GM23338 (cell line): ENCODE measurements around the gene LDB3. TPM values are rescaled to one million over a fixed set of nuclear protein-coding genes. Genes with fewer than 3 reads are reported as not detected.

ENCODE experiments used
- ATAC-seq: fragments of 200-7000 bp; cut with Tn5 transposase; 3 replicates; pipeline ENCODE4 v1.9.1; 2020
- DNase-seq: peaks from one replicate; pipeline ENCODE4 v3.0.0-alpha.2; 2015; ENCODE audit warnings: low spot score
- H2AFZ ChIP-seq: fragments of 200-600 bp; sonication (generic); 2 replicates; pipeline ENCODE4 v1.8.0; 2016; ENCODE audit warnings: antibody characterized with exemption, mild to moderate bottlenecking, moderate library complexity
- H3F3A ChIP-seq: fragments of 200-600 bp; sonication (generic); replicated peaks from 2 replicates; pipeline ENCODE4 v1.8.0; 2017; ENCODE audit warnings: antibody characterized with exemption, mixed run types, low read depth
- H3K27ac ChIP-seq: fragments of 200-600 bp; sonication (generic); 2 replicates; pipeline ENCODE4 v1.6.1; 2016; ENCODE audit warnings: low read depth
- H3K27me3 ChIP-seq: fragments of 200-600 bp; sonication (generic); 2 replicates; pipeline ENCODE4 v1.8.0; 2016; ENCODE audit warnings: mild to moderate bottlenecking, mixed run types, moderate library complexity; ENCODE audit not compliant: insufficient read depth
- H3K36me3 ChIP-seq: fragments of 200-600 bp; sonication (generic); 2 replicates; pipeline ENCODE4 v1.8.0; 2016; ENCODE audit warnings: mild to moderate bottlenecking; ENCODE audit not compliant: insufficient read depth
- H3K4me1 ChIP-seq: fragments of 200-600 bp; sonication (generic); 2 replicates; pipeline ENCODE4 v1.8.0; 2016; ENCODE audit warnings: mild to moderate bottlenecking, moderate library complexity; ENCODE audit not compliant: insufficient read depth
- H3K4me2 ChIP-seq: fragments of 200-600 bp; sonication (generic); 2 replicates; pipeline ENCODE4 v1.7.1; 2017; ENCODE audit warnings: mixed run types
- H3K4me3 ChIP-seq: fragments of 200-600 bp; sonication (generic); 2 replicates; pipeline ENCODE4 v1.6.1; 2016; ENCODE audit warnings: mixed run types
- H3K79me2 ChIP-seq: fragments of 200-600 bp; sonication (generic); replicated peaks from 2 replicates; pipeline ENCODE4 v1.8.0; 2017; ENCODE audit warnings: mild to moderate bottlenecking; ENCODE audit not compliant: insufficient read depth
- H3K9me2 ChIP-seq: fragments of 200-600 bp; sonication (generic); 2 replicates; pipeline ENCODE4 v1.8.0; 2017; ENCODE audit not compliant: insufficient read depth
- H4K20me1 ChIP-seq: fragments of 200-600 bp; sonication (generic); replicated peaks from 2 replicates; pipeline ENCODE4 v1.8.0; 2017; ENCODE audit warnings: mild to moderate bottlenecking; ENCODE audit not compliant: insufficient read depth
- H3K27ac Mint-ChIP-seq: 2 replicates; pipeline ENCODE4 v1.8.0; 2020; ENCODE audit warnings: inconsistent platforms, mild to moderate bottlenecking, moderate library complexity, mixed read lengths
- H3K27me3 Mint-ChIP-seq: 3 replicates; pipeline ENCODE4 v1.8.0; 2022; ENCODE audit warnings: low read depth, mild to moderate bottlenecking, moderate library complexity, mixed read lengths, inconsistent platforms; ENCODE audit not compliant: insufficient read depth, poor library complexity
- H3K36me3 Mint-ChIP-seq: 3 replicates; pipeline ENCODE4 v1.8.0; 2021; ENCODE audit warnings: low read depth, mild to moderate bottlenecking, inconsistent platforms, moderate library complexity, mixed read lengths
- H3K4me1 Mint-ChIP-seq: 3 replicates; pipeline ENCODE4 v1.8.0; 2020; ENCODE audit warnings: mild to moderate bottlenecking, inconsistent platforms, mixed read lengths
- H3K4me3 Mint-ChIP-seq: 3 replicates; pipeline ENCODE4 v1.8.0; 2021; ENCODE audit warnings: moderate library complexity, mild to moderate bottlenecking, inconsistent platforms, mixed read lengths
- H3K9me3 Mint-ChIP-seq: 3 replicates; pipeline ENCODE4 v1.8.0; 2020; ENCODE audit warnings: moderate library complexity, mild to moderate bottlenecking, inconsistent platforms, mixed read lengths
- CREB1 ChIP-seq: fragments of 250-450 bp; sonication (Bioruptor Pico); IDR thresholded peaks from 2 replicates; pipeline ENCODE4 v1.5.0; 2020; ENCODE audit warnings: low read depth, mild to moderate bottlenecking, moderate library complexity
- EZH2 ChIP-seq: fragments of 200-600 bp; sonication (generic); IDR thresholded peaks from one replicate; pipeline ENCODE4 v1.8.0; 2017; ENCODE audit warnings: antibody characterized with exemption, mild to moderate bottlenecking, low read depth; ENCODE audit not compliant: unreplicated experiment
- EZH2phosphoT487 ChIP-seq: fragments of 200-600 bp; sonication (generic); IDR thresholded peaks from one replicate; pipeline ENCODE4 v1.8.1; 2018; ENCODE audit warnings: antibody characterized with exemption; ENCODE audit not compliant: unreplicated experiment
- JUNB ChIP-seq: IDR thresholded peaks from one replicate; pipeline ENCODE4 v1.6.1; 2016; ENCODE audit warnings: antibody characterized with exemption; ENCODE audit not compliant: unreplicated experiment
- NANOG ChIP-seq: IDR thresholded peaks from 2 replicates; pipeline ENCODE4 v1.6.1; 2016; ENCODE audit warnings: antibody characterized with exemption, borderline replicate concordance
- POLR2AphosphoS5 ChIP-seq: IDR thresholded peaks from 2 replicates; pipeline ENCODE4 v1.6.1; 2016; ENCODE audit warnings: antibody characterized with exemption, low read depth
- STAT1 ChIP-seq: IDR thresholded peaks from one replicate; pipeline ENCODE4 v1.6.1; 2016; ENCODE audit warnings: antibody characterized with exemption; ENCODE audit not compliant: unreplicated experiment
- ZNF114 ChIP-seq: fragments of 250-450 bp; sonication (Bioruptor Pico); IDR thresholded peaks from 2 replicates; pipeline ENCODE4 v1.5.0; 2020; ENCODE audit warnings: mild to moderate bottlenecking, moderate library complexity
- polyA plus RNA-seq: library from polyadenylated mRNA; unstranded; fragments of >200 nt; fragmentation: Nextera tagmentation; extraction: Ambion mirVana; gene quantifications from 2 replicates; pipeline ENCODE4 v1.2.1, GENCODE V29; 2016
- total RNA-seq: library from RNA; depleted of rRNA; stranded (reverse); fragments of >200 nt; shearing (Covaris generic); gene quantifications from 2 replicates; pipeline ENCODE4 v1.2.3, GENCODE V29; 2014
- TF ChIP-seq, protein P1 (sequence below), 2 experiments: fragments of 200-600 bp in 1 of 2; sonication (generic) in 1 of 2; conservative IDR thresholded peaks; 2 replicates each; pipeline versions ENCODE4 v1.5.1 to v1.6.1; 2016 to 2017; ENCODE audit warnings: antibody characterized with exemption in 2 of 2, low read depth in 2 of 2, mild to moderate bottlenecking in 2 of 2, moderate library complexity in 1 of 2
- TF ChIP-seq, protein P2 (sequence below): IDR thresholded peaks from one replicate; pipeline ENCODE4 v1.6.1; 2018; ENCODE audit warnings: antibody characterized with exemption; ENCODE audit not compliant: unreplicated experiment
- TF ChIP-seq, protein P3 (sequence below): IDR thresholded peaks from 2 replicates; pipeline ENCODE4 v1.6.1; 2016; ENCODE audit warnings: antibody characterized with exemption

Gene LDB3
- total and polyA plus RNA-seq, 2 experiments from 2014 or later, result 0.14 to 0.16 TPM

DNA sequence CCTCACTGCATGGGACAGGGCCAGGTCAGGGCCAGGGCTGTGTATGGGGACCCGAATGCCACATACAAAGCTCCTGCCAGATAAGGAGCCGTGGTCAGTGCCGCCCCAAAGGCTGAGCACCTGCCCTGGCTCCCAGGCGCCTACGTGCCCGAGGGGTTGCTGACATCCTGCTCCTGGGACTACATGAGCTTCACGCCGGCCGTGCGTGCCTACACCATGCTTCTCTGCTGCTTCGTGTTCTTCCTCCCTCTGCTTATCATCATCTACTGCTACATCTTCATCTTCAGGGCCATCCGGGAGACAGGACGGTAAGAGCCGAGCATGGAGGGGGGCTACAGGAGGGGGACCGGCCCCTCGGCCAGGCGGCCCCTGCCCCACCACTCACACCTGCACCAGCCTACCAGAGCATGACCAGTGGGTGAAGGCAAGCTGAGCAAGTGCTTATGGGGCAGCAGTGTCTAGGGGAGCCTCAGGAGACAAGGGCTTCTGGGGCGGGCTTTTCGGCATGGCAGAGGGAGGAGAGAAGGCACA is 9.1 kb upstream of the LDB3 start:
- no peaks in the 10 kb centered on the region for H3K36me3 ChIP-seq
- no peak overlapping the region for H3K27ac ChIP-seq
- H3K4me2 ChIP-seq, result no peak overlapping the region
- no peak overlapping the region for H3K4me3 ChIP-seq
- TF ChIP-seq ZNF114 (CRISPR knock-in tag) (no peak), CREB1 (CRISPR knock-in tag) (no peak), NANOG (no peak), POLR2AphosphoS5 (no peak), JUNB (no peak), STAT1 (no peak), EZH2phosphoT487 (no peak), EZH2 (no peak)
- TF ChIP-seq, protein P1, sequence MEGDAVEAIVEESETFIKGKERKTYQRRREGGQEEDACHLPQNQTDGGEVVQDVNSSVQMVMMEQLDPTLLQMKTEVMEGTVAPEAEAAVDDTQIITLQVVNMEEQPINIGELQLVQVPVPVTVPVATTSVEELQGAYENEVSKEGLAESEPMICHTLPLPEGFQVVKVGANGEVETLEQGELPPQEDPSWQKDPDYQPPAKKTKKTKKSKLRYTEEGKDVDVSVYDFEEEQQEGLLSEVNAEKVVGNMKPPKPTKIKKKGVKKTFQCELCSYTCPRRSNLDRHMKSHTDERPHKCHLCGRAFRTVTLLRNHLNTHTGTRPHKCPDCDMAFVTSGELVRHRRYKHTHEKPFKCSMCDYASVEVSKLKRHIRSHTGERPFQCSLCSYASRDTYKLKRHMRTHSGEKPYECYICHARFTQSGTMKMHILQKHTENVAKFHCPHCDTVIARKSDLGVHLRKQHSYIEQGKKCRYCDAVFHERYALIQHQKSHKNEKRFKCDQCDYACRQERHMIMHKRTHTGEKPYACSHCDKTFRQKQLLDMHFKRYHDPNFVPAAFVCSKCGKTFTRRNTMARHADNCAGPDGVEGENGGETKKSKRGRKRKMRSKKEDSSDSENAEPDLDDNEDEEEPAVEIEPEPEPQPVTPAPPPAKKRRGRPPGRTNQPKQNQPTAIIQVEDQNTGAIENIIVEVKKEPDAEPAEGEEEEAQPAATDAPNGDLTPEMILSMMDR (conservative IDR thresholded peaks at IDR 0.05; ENCODE audit: low read depth in 2 of 2), result no peak
- TF ChIP-seq, protein P2, sequence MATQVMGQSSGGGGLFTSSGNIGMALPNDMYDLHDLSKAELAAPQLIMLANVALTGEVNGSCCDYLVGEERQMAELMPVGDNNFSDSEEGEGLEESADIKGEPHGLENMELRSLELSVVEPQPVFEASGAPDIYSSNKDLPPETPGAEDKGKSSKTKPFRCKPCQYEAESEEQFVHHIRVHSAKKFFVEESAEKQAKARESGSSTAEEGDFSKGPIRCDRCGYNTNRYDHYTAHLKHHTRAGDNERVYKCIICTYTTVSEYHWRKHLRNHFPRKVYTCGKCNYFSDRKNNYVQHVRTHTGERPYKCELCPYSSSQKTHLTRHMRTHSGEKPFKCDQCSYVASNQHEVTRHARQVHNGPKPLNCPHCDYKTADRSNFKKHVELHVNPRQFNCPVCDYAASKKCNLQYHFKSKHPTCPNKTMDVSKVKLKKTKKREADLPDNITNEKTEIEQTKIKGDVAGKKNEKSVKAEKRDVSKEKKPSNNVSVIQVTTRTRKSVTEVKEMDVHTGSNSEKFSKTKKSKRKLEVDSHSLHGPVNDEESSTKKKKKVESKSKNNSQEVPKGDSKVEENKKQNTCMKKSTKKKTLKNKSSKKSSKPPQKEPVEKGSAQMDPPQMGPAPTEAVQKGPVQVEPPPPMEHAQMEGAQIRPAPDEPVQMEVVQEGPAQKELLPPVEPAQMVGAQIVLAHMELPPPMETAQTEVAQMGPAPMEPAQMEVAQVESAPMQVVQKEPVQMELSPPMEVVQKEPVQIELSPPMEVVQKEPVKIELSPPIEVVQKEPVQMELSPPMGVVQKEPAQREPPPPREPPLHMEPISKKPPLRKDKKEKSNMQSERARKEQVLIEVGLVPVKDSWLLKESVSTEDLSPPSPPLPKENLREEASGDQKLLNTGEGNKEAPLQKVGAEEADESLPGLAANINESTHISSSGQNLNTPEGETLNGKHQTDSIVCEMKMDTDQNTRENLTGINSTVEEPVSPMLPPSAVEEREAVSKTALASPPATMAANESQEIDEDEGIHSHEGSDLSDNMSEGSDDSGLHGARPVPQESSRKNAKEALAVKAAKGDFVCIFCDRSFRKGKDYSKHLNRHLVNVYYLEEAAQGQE, result no peak
- TF ChIP-seq, protein P3, sequence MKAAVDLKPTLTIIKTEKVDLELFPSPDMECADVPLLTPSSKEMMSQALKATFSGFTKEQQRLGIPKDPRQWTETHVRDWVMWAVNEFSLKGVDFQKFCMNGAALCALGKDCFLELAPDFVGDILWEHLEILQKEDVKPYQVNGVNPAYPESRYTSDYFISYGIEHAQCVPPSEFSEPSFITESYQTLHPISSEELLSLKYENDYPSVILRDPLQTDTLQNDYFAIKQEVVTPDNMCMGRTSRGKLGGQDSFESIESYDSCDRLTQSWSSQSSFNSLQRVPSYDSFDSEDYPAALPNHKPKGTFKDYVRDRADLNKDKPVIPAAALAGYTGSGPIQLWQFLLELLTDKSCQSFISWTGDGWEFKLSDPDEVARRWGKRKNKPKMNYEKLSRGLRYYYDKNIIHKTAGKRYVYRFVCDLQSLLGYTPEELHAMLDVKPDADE, result no peak
- no peaks in the 10 kb centered on the region for H3K27me3 ChIP-seq
- Mint-ChIP-seq H3K4me3 (no peak overlapping the region), H3K36me3 (no peaks in the 10 kb centered on the region; the same call in 2 of the 3 replicates), H3K27ac (no peak overlapping the region), H3K4me1 (no peaks in the 10 kb centered on the region), H3K27me3 (peaks cover 10% of the 10 kb centered on the region), H3K9me3 (no peaks in the 10 kb centered on the region)
- ATAC-seq, result no peak
- H2AFZ ChIP-seq, result no peak overlapping the region
- no peaks in the 10 kb centered on the region for H4K20me1 ChIP-seq
- H3K79me2 ChIP-seq, result no peaks in the 10 kb centered on the region
- H3K4me1 ChIP-seq, result no peaks in the 10 kb centered on the region
- H3F3A ChIP-seq, result no peaks in the 10 kb centered on the region
- no peak for DNase-seq
- 0 out of 2 replicates have a peak, but pooled peaks cover 3% of the 10 kb centered on the region for H3K9me2 ChIP-seq
